Hematopoietic multipotent progenitor cell treated with erythropoietin and hydrocortisone succinate and interleukin-3 and kit ligand, for 17 days (in vitro differentiated cells): Measurements from ENCODE around the gene NCOA6.

Experiments
- DNase-seq: peaks from one replicate; pipeline ENCODE4 v3.0.0-alpha.2; 2015; ENCODE audit warnings: low spot score

The NCOA6 gene

GRCh38 chr20:34825530-34826362, at the start of gene NCOA6:
NCOA6 (minus strand) TSS chr20:34825651; CDS start chr20:34782355, 43,296 bp downstream.
- peak; percentile 86 for DNase-seq

DNA sequence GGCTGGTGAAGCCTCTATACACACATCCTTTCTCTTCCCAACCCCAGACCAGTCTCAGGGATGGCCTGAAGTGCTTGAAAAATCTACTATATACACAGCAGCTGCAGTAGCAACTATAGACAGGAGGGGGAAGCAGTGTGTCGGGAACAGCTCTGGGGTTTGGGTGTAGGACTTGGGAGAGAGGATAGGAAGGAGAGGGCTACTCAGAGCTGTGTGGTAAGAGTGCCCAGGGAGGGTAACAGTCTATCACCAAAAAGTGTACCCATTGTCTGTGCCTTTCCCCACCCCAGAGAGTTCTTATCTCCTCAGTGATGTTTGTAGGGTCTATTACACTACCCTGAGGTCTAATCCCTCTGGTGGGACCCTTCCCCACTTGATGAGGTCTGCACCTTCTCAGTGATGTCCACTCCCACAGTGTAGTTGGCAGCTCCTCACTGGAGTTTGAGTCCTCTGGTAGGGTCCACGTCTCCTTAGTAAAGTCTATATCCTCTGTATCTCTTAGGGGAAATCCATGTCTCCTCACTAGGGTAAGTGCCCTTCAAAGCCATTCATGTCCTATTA, 48.7 kb upstream of the NCOA6 start:
- DNase-seq: peak; percentile 75

DNA sequence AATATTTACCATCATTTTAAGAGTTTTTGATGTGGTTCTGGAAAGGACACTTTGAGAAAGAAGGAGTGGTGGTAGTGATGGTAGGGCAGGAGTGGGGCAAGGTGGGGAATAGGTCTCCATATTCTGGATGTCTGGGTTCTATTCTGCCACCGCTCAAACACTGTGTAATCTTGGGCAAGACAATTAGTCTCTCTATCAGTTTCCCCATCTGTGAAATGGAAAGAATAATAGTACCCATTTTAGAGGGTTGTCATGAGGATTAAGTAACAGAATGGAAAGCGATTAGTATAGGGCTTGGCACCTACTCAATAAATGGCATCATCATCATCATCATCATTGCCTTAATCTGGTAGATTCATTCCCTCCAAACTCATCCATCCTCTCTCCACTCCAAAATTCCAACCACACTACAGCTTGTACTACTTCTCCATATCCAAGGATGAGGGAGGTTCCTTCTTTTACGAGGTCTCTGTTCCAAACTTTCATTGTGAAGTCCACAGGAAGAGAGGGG, 48.2 kb upstream of the NCOA6 start:
- DNase-seq: no peak

- DNase-seq: peak; percentile 74
Measured at GRCh38 chr20:34872622-34873224, 47.3 kb upstream of the NCOA6 start, which contains the start of gene GGT7. GGT7 (minus strand) TSS chr20:34872856; CDS start chr20:34872815, 41 bp downstream.

GRCh38 chr20:34871966-34872621, 46.6 kb upstream of the NCOA6 start:
- no peak for DNase-seq

DNA sequence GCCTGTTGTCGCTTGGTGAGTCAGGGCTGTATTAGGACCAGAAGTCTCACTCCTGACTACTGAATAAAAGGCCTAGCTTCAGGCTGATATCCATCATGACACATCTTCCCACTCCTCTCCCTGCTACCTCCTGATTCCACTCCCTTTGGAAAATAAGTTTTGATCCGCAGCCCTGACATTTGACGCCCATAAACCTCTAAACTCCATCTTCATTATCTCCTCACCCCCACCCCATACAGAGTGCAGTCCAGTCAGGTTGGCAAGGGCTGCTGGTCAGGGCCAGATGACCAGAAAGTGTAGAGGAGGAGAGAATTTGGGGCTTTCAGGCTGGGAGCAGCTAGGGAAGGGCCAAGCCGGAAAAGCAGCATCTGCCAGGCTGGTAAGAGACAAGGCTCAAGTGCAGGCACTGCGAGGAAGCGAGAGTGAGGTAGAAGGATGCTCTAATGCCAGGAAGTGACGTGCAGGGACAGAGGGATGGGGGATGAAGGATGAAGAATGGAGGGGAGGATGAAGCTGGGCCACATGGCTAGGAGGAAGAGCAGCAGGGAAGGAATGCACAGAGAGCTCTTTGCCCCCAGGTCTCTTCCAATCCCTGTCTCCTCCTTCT, 46.0 kb upstream of the NCOA6 start:
- DNase-seq: no peak

DNA sequence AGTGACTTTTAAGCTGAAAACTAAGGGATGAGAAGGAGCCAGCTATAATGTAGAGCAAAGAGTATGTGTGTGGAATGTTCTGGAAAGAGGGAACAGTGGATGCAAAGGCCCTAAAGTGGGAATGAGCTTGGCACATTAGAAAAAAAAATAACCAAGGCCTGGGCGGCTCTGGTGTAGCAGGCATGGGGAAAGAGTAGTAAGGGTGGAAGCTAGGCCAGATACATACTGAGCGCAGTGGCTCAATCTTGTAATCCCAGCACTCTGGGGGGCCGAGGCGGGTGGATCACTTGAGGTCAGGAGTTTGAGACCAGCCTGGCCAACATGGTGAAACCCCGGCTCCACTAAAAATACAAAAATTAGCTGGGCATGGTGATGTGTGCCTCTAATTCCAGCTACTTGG, 38.8 kb upstream of the NCOA6 start:
- DNase-seq: no peak

- no peak for DNase-seq
Measured at GRCh38 chr20:34863421-34863965, 38.0 kb upstream of the NCOA6 start.

DNA sequence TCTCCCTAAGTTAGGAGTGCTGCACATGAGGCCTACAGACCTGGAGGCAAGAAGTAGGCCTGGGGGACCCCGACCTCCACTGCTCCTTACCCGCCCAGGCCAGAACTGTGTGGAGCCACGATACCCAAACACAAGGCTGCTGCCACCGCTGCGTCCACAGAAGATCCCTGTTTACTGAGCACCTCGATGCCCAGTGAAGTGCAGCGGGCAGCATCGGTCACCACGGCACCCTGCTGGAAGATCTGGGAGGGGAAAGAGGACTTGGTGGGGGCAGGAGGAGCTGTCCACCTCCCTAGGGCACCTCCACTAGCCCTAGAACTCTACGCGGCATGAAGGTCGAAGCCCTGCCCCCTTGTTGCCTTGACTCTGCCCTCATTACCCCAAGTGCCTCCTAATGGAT, 37.3 kb upstream of the NCOA6 start:
- DNase-seq: no peak

GRCh38 chr20:34861386-34862084, 36.1 kb upstream of the NCOA6 start:
- DNase-seq: no peak

DNA sequence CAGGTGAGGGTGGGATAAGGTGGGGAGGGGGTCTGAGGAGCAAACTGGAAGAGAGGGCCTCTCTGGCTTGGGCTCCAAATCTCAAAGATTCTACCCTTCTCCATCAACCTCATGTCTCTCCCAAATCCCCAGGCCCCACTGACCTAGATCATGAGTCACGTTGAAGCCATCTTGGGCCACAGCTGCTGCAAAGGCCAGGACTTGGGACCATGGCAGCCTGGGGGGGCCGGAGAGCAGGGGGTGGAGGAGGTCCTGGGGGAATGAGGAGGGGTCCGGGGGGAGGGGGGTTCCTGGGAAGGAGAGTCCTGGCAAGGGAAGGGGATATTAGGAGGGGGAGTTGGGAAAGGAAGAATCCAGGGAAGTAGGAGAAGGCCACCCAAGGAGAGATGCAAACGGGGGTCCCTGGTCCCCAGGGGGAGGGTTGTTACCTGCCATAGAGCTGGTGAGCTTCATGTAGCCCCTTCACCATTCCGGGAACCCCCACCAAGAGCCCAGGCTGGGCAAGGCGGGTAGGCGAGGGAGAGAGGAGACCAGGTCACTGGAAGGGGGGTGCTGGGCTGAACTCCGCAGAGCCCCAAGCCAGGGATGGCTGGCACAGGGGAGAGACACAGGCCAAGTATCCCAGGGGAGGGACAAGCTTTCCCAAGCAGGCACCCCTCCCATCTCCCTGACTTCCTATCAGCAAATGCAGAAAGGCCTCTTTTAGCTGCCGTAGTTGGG, 34.5 kb upstream of the NCOA6 start:
- DNase-seq: no peak

DNA sequence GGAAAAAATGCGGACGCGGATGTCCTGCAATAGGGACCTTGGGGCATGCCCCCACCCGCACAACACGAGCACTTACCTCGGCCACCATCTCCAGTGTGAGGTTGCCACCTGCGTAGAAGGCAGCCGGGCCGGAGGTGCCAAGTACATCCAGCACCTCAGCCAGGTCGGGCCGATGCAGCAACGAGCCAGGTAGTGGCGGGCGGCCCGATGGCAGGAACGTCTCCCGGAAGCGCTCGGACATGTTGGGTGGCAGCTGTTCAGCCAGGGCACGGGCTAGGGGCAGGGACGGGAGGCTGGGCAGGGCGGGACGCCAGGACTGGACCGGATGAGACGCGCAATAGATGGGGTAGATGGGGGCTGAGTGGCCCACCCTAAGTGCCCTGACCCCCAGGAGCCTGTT, 33.9 kb upstream of the NCOA6 start:
- no peak for DNase-seq

DNA sequence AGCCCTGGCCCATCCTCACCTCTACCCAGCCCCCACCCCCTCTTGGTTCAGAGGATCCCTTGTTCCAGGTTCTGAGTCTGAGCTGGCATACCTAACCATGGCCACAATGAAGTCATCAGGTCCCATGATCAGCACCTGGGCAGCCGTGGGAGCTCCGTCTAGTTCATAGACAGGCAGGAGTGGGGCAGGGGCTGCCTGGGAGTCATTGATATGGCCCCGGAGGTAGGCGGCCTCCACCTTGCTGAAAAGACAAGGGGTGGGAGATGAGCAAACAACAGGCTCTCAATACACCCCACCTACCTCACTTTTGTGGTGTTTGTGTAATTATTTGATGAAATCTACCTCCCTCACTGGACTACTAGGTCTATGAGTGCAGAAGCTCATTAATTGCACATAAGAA, 26.8 kb upstream of the NCOA6 start:
- no peak for DNase-seq

DNA sequence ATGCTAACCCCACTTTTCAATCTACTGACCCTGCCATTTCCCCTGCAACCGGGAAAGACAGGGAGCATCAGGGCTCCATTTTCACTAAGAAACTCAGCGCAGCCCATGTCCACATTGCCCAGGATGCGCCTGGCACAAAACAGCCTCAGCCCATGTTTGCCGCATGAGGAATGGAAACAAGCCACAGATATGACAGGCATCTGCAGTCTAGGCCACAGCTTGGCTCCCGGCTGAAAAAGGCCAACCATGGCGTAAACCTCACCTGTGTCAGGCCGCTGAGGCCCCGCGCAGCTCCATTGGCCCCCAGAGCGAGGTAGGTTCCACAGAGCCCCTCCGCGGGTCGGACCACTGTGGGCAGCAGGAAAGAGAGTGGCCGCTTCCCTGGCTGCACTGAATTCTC, 25.5 kb upstream of the NCOA6 start:
- DNase-seq: no peak

DNA sequence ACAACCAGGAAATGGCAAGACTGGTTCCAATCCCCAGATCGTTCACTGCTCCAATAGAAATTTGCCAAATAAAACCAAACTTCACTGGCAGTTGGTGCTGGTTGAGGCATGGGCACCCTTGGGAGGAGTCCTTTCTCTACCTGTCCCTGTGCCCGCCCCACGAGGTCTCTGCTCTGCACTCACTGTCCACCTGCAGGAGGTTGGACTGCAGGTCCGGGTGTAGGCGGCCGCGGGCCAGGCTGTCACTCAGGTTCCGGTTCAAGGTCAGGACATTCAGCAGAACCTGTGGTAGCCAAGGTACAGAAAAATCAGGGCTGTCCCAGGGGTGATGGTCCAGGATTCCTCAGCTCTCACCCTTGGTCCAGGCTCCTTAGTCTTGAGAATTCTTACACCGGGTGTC, 24.3 kb upstream of the NCOA6 start:
- no peak for DNase-seq

DNA sequence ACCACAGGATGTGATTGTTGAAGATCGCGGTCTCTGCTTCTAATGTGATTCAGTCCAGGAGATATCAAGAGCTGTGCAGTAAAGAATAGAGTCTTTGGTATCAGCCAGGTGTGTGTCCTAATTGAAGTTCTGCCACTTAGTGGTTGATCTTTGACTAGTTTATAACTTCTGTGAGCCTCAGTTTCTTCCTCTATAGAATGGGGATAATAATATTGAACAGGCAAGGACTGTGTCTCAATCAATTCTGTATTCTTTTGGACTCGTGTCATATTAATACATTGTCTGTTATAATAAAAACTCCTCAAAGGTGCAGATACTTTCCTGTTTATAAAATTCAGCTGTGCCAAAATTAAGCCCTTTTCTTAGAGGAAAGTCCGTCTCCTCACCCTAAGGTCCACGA, 23.1 kb upstream of the NCOA6 start:
- DNase-seq: no peak

DNA sequence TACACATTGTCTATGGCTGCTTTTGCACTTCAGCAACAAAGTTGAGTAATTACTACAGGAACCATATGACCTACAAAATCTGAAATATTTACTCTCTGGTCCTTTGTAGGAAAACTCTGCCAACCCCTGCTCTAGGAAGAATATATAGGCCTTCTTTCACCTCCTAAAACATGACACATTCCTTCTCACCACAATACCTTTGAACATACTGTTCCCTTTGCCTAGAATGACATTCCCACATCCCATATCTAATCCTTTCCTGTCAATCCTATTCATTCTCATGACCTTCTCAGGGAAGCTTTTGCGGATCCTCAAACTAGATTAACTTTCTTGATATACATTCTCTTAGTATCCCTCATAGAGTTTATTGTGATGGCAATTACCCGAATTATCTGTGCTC, 18.0 kb upstream of the NCOA6 start:
- no peak for DNase-seq

GRCh38 chr20:34842143-34842542, 16.7 kb upstream of the NCOA6 start:
- no peak for DNase-seq

DNA sequence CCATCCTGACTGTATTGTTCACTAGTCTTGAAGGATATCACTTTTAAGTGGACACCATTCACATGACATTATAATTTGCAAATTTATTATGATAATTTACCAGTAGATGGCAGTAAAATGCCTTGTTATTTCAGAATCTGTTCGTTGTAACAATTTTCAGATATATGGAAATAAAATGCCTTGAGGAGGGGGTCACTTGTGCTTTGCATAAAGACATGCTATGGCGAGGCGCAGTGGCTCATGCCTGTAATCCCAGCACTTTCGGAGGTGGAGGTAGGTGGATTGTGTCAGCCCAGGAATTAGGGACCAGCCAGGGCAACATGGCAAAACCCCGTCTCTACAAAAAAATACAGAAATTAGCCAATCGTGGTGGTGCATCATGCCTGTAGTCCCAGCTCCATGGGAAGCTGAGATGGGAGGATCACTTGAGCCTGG, 9.0 kb upstream of the NCOA6 start:
- DNase-seq: peak; percentile 57

- no peak for DNase-seq
Measured at GRCh38 chr20:34831936-34832335, 6.5 kb upstream of the NCOA6 start.
